Nephron (organoid): ENCODE measurements around the gene SRSF3.

Source experiments
- H3K27ac Mint-ChIP-seq, 3 experiments: 2 replicates each; pipeline ENCODE4 v1.8.0; 2020; ENCODE audit warnings: mixed read lengths in 3 of 3, mild to moderate bottlenecking in 2 of 3, moderate library complexity in 1 of 3
- H3K27me3 Mint-ChIP-seq: 2 replicates; pipeline ENCODE4 v1.8.0; 2021; ENCODE audit warnings: low read depth, mild to moderate bottlenecking, moderate library complexity, mixed read lengths
- H3K36me3 Mint-ChIP-seq: 2 replicates; pipeline ENCODE4 v1.8.0; 2020; ENCODE audit warnings: low read depth, mixed read lengths
- H3K4me1 Mint-ChIP-seq: 2 replicates; pipeline ENCODE4 v1.8.0; 2020; ENCODE audit warnings: mixed read lengths
- H3K4me3 Mint-ChIP-seq, 3 experiments: 2 replicates each; pipeline ENCODE4 v1.8.0; 2020; ENCODE audit warnings: mild to moderate bottlenecking in 3 of 3, mixed read lengths in 3 of 3, moderate library complexity in 2 of 3
- H3K9me3 Mint-ChIP-seq: 2 replicates; pipeline ENCODE4 v1.8.0; 2020; ENCODE audit warnings: mixed read lengths
- CTCF ChIP-seq, 3 experiments: fragments of 200-600 bp; sonication (generic); IDR thresholded peaks; one replicate each; pipeline ENCODE4 v1.5.0; 2021; ENCODE audit warnings: antibody characterized with exemption in 3 of 3; ENCODE audit not compliant: unreplicated experiment in 3 of 3

SRSF3 gene

DNA sequence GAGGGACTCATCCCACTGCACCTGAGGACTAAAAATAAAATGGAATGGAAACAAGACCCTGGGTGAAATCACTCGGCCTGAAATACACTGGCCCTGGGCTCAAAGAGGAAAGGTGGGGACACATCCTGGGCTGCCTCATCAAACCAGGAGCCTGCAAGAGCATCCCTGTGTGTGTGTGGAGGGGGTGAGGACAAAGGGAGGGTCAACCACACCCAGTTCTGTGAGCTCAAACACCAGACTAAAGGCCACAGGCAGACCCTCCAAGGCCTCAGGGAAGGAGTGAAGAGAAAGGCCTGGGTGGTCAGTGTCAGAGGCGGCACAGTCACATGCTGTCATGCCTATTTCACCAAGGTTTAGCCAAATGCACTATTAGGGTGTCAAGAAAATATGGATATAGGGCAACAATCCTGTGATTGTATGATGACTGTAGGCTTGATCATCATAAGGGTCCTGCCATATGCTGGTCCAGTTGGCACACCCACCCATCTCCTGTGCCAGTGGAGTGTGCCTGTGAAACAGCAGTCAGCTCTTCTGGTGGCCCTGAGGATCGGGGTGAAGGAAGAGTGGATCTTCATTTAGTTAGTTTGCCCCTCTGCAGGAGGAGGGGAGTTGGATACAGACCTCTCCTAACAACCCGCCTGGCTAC is 28.9 kb downstream of the SRSF3 start:
- no peak overlapping the region for H3K4me3 Mint-ChIP-seq
- TF ChIP-seq CTCF (IDR thresholded peaks at IDR 0.05; ENCODE audit: unreplicated experiment in 3 of 3): no peak
- H3K4me1 Mint-ChIP-seq: peaks cover 49% of the 10 kb centered on the region
- peak overlapping the region in 2 of 3 experiments; percentile 46 to 59 for H3K27ac Mint-ChIP-seq
- no peaks in the 10 kb centered on the region for H3K36me3 Mint-ChIP-seq
- H3K9me3 Mint-ChIP-seq: no peaks in the 10 kb centered on the region
- H3K27me3 Mint-ChIP-seq: no peaks in the 10 kb centered on the region

DNA sequence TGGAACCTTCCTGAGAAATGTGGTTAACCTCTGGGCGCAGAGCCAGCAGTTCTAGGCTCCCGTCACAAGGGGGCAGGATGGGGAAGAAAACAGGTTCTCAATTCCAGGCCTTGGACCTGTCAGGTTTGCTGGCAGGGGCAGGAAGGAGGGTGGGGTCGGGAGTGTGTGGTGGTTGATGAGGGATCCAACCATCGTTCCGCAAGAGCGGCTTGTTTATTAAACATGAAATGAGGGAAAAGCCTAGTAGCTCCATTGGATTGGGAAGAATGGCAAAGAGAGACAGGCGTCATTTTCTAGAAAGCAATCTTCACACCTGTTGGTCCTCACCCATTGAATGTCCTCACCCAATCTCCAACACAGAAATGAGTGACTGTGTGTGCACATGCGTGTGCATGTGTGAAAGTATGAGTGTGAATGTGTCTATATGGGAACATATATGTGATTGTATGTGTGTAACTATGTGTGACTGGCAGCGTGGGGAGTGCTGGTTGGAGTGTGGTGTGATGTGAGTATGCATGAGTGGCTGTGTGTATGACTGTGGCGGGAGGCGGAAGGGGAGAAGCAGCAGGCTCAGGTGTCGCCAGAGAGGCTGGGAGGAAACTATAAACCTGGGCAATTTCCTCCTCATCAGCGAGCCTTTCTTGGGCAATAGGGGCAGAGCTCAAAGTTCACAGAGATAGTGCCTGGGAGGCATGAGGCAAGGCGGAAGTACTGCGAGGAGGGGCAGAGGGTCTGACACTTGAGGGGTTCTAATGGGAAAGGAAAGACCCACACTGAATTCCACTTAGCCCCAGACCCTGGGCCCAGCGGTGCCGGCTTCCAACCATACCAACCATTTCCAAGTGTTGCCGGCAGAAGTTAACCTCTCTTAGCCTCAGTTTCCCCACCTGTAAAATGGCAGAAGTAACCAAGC is 29.6 kb downstream of the SRSF3 start:
- peak overlapping the region in 2 of 3 experiments; percentile 46 to 59 for H3K27ac Mint-ChIP-seq

GRCh38 chr6:36624461-36625157 is 30.4 kb downstream of the SRSF3 start:
- no peak for TF ChIP-seq CTCF (IDR thresholded peaks at IDR 0.05; ENCODE audit: unreplicated experiment in 3 of 3)
- no peaks in the 10 kb centered on the region for H3K9me3 Mint-ChIP-seq
- no peaks in the 10 kb centered on the region for H3K36me3 Mint-ChIP-seq
- H3K4me3 Mint-ChIP-seq: peak overlapping the region in 1 of 3 experiments; percentile 44
- H3K27me3 Mint-ChIP-seq: no peaks in the 10 kb centered on the region
- peaks cover 58% of the 10 kb centered on the region for H3K4me1 Mint-ChIP-seq
- peak overlapping the region; percentile 65 to 78 (median 76) for H3K27ac Mint-ChIP-seq

More for the DNA sequence above, 29.6 kb downstream of the SRSF3 start:
- TF ChIP-seq CTCF (IDR thresholded peaks at IDR 0.05; ENCODE audit: unreplicated experiment in 3 of 3): peak; percentile 81 to 92 (median 89)
- no peaks in the 10 kb centered on the region for H3K27me3 Mint-ChIP-seq
- H3K4me1 Mint-ChIP-seq: peaks cover 50% of the 10 kb centered on the region
- H3K36me3 Mint-ChIP-seq: no peaks in the 10 kb centered on the region
- H3K4me3 Mint-ChIP-seq: peak overlapping the region in 2 of 3 experiments; percentile 5 to 43
- no peaks in the 10 kb centered on the region for H3K9me3 Mint-ChIP-seq

GRCh38 chr6:36625158-36625919 is 31.2 kb downstream of the SRSF3 start:
- H3K27ac Mint-ChIP-seq: peak overlapping the region; percentile 65 to 78 (median 76)
- peaks cover 61% of the 10 kb centered on the region for H3K4me1 Mint-ChIP-seq
- H3K36me3 Mint-ChIP-seq: no peaks in the 10 kb centered on the region
- no peaks in the 10 kb centered on the region for H3K9me3 Mint-ChIP-seq
- peak overlapping the region in 1 of 3 experiments; percentile 44 for H3K4me3 Mint-ChIP-seq
- TF ChIP-seq CTCF (IDR thresholded peaks at IDR 0.05; ENCODE audit: unreplicated experiment in 3 of 3): no peak
- H3K27me3 Mint-ChIP-seq: peaks cover 1% of the 10 kb centered on the region

DNA sequence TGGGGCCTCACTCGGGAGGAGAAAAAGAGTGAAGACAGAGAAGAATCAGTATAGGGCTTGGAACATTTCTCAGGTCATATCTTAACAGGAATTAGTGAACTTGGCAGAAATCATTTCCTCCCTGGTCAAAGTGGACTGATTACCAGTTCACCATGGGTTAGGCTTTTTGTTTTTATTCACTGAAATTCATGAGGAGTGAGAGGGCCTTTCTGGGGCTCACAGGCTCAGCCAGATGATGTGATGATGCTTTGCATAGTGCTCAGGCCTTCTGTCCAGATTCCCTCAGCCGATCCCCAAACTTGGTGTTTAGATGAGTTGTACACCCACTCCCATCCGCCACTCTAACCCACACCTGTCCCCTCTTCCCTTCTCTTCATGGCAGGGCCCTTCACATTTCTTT is 32.5 kb downstream of the SRSF3 start:
- no peak overlapping the region for H3K4me3 Mint-ChIP-seq
- no peaks in the 10 kb centered on the region for H3K36me3 Mint-ChIP-seq

More for the DNA sequence above, 32.5 kb downstream of the SRSF3 start:
- peak overlapping the region; percentile 7 to 39 (median 33) for H3K27ac Mint-ChIP-seq
- H3K27me3 Mint-ChIP-seq: peaks cover 4% of the 10 kb centered on the region
- no peaks in the 10 kb centered on the region for H3K9me3 Mint-ChIP-seq
- H3K4me1 Mint-ChIP-seq: peaks cover 70% of the 10 kb centered on the region
- no peak for TF ChIP-seq CTCF (IDR thresholded peaks at IDR 0.05; ENCODE audit: unreplicated experiment in 3 of 3)
